ENCODE measurements around the gene CYP20A1. TPM values are rescaled to one million over a fixed set of nuclear protein-coding genes. Genes with fewer than 3 reads are reported as not detected.
"Not testable (repeated sequence)": the region's sequence is repeated elsewhere in the genome, so short reads cannot be mapped to it uniquely, and the experiment has no call there.

CYP20A1 gene
- total and polyA plus RNA-seq, 4 experiments from 2014 or later = 25.6 to 50.8 (median 47.3) TPM

GRCh38 chr2:203240491-203240890 lies 1.7 kb downstream of the CYP20A1 start:
- Mint-ChIP-seq H3K27me3 (no peaks in the 10 kb centered on the region), H3K4me3 (peak overlapping the region; percentile 94 to 100 (median 98)), H3K27ac (peak overlapping the region; percentile 88 to 100 (median 99)), H3K9me3 (no peaks in the 10 kb centered on the region), H3K4me1 (peaks cover 27 to 56% (median 34%) of the 10 kb centered on the region in 4 donors), H3K36me3 (peaks cover 22 to 32% of the 10 kb centered on the region in 2 donors)
- no peaks in the 10 kb centered on the region for H3K27me3 ChIP-seq (ENCODE audit: insufficient read depth, low read length)
- peaks cover 19% of the 10 kb centered on the region for H3K4me1 ChIP-seq (ENCODE audit: insufficient read depth, low read length)
- peak overlapping the region; percentile 90 for H3K27ac ChIP-seq (ENCODE audit: low read depth, low read length)
- H3K36me3 ChIP-seq (ENCODE audit: insufficient read depth, low read length) = peaks cover 6% of the 10 kb centered on the region
- H3K4me3 ChIP-seq (ENCODE audit: low read length in 2 of 2) = peak overlapping the region in 1 of 2 donors; percentile 100
- POLR2A ChIA-PET (ENCODE audit: partially characterized antibody) = interaction anchor here (1.9 kb wide), 1 partner anchor 8 kb away, joined by 6 read pairs; no protein-coding TSS in a partner anchor
- intact Hi-C loops (cut with micrococcal nuclease) = no loop called here
- DNase-seq = no peak
- CTCF ChIA-PET (ENCODE audit: partially characterized antibody) = interaction anchor here (0.8 to 4.3 kb wide), 2 partner anchors 15 to 19 kb away, joined by 3 to 24 read pairs; no protein-coding TSS in a partner anchor
- no peaks in the 10 kb centered on the region for H3K9me3 ChIP-seq (ENCODE audit: control insufficient read depth in 1 of 2, low read length in 2 of 2)

GRCh38 chr2:203242518-203242917 lies 3.7 kb downstream of the CYP20A1 start:
- peaks cover 29 to 62% (median 41%) of the 10 kb centered on the region in 4 donors for H3K4me1 Mint-ChIP-seq
- peak overlapping the region in 3 of 8 donors; percentile 0 to 53 (median 39) for H3K4me3 Mint-ChIP-seq
- H3K27ac Mint-ChIP-seq = peak overlapping the region in 3 of 7 donors; percentile 3 to 98 (median 61)
- no peaks in the 10 kb centered on the region for H3K9me3 Mint-ChIP-seq
- POLR2A ChIA-PET (ENCODE audit: partially characterized antibody) = no interaction called here
- H3K4me3 ChIP-seq (ENCODE audit: low read length in 2 of 2) = no peak overlapping the region
- H3K27ac ChIP-seq (ENCODE audit: low read depth, low read length) = no peak overlapping the region
- H3K27me3 Mint-ChIP-seq = no peaks in the 10 kb centered on the region
- peaks cover 9% of the 10 kb centered on the region for H3K36me3 ChIP-seq (ENCODE audit: insufficient read depth, low read length)
- H3K36me3 Mint-ChIP-seq = peaks cover 27 to 44% of the 10 kb centered on the region in 2 donors
- no peaks in the 10 kb centered on the region for H3K9me3 ChIP-seq (ENCODE audit: control insufficient read depth in 1 of 2, low read length in 2 of 2)
- H3K27me3 ChIP-seq (ENCODE audit: insufficient read depth, low read length) = no peaks in the 10 kb centered on the region
- peaks cover 19% of the 10 kb centered on the region for H3K4me1 ChIP-seq (ENCODE audit: insufficient read depth, low read length)
- no peak for DNase-seq
- CTCF ChIA-PET (ENCODE audit: partially characterized antibody) = interaction anchor here (0.6 kb wide), 1 partner anchor 93 kb away, joined by 3 read pairs; no protein-coding TSS in a partner anchor
- intact Hi-C loops (cut with micrococcal nuclease) = no loop called here

- H3K9me3 ChIP-seq (ENCODE audit: control insufficient read depth in 1 of 2, low read length in 2 of 2) = no peaks in the 10 kb centered on the region
- Mint-ChIP-seq H3K4me3 (peak overlapping the region in 1 of 8 donors; percentile 31), H3K4me1 (peaks cover 16 to 36% (median 26%) of the 10 kb centered on the region in 4 donors), H3K9me3 (no peaks in the 10 kb centered on the region), H3K27ac (peak overlapping the region in 3 of 7 donors; percentile 14 to 57 (median 42)), H3K27me3 (no peaks in the 10 kb centered on the region), H3K36me3 (peaks cover 24 to 56% of the 10 kb centered on the region in 2 donors)
- POLR2A ChIA-PET (ENCODE audit: partially characterized antibody) = no interaction called here
- no peak for DNase-seq
- CTCF ChIA-PET (ENCODE audit: partially characterized antibody) = no interaction called here
- peaks cover 25% of the 10 kb centered on the region for H3K36me3 ChIP-seq (ENCODE audit: insufficient read depth, low read length)
- H3K27me3 ChIP-seq (ENCODE audit: insufficient read depth, low read length) = no peaks in the 10 kb centered on the region
- intact Hi-C loops (cut with micrococcal nuclease) = no loop called here
- no peak overlapping the region for H3K4me3 ChIP-seq (ENCODE audit: low read length in 2 of 2)
- no peaks in the 10 kb centered on the region for H3K4me1 ChIP-seq (ENCODE audit: insufficient read depth, low read length)
- no peak overlapping the region for H3K27ac ChIP-seq (ENCODE audit: low read depth, low read length)
Measured at GRCh38 chr2:203246646-203247045, 7.8 kb downstream of the CYP20A1 start.

- DNase-seq = no peak
- H3K4me3 Mint-ChIP-seq = no peak overlapping the region
- H3K36me3 ChIP-seq (ENCODE audit: insufficient read depth, low read length) = peaks cover 38% of the 10 kb centered on the region
- no peaks in the 10 kb centered on the region for H3K27me3 ChIP-seq (ENCODE audit: insufficient read depth, low read length)
- H3K36me3 Mint-ChIP-seq = peaks cover 46 to 65% of the 10 kb centered on the region in 2 donors
- ChIA-PET CTCF (ENCODE audit: partially characterized antibody) (no interaction called here), POLR2A (ENCODE audit: partially characterized antibody) (no interaction called here)
- H3K9me3 ChIP-seq (ENCODE audit: control insufficient read depth in 1 of 2, low read length in 2 of 2) = no peaks in the 10 kb centered on the region
- H3K27ac ChIP-seq (ENCODE audit: low read depth, low read length) = no peak overlapping the region
- H3K4me3 ChIP-seq (ENCODE audit: low read length in 2 of 2) = no peak overlapping the region
- peaks cover 0 to 11% (median 8%) of the 10 kb centered on the region in 4 donors for H3K4me1 Mint-ChIP-seq
- H3K9me3 Mint-ChIP-seq = peaks cover 0 to 6% (median 0%) of the 10 kb centered on the region in 8 donors
- intact Hi-C loops (cut with micrococcal nuclease) = no loop called here
- H3K27me3 Mint-ChIP-seq = no peaks in the 10 kb centered on the region
- H3K27ac Mint-ChIP-seq = peak overlapping the region in 1 of 7 donors; percentile 35
- no peaks in the 10 kb centered on the region for H3K4me1 ChIP-seq (ENCODE audit: insufficient read depth, low read length)
Measured at GRCh38 chr2:203252818-203253217, 14.0 kb downstream of the CYP20A1 start.

- H3K4me3 Mint-ChIP-seq; CTCF ChIA-PET (ENCODE audit: partially characterized antibody); H3K4me1 ChIP-seq (ENCODE audit: insufficient read depth, low read length); H3K27ac ChIP-seq (ENCODE audit: low read depth, low read length); intact Hi-C loops (cut with micrococcal nuclease); H3K9me3 ChIP-seq (ENCODE audit: control insufficient read depth in 1 of 2, low read length in 2 of 2); H3K9me3 Mint-ChIP-seq; H3K27me3 Mint-ChIP-seq; H3K27me3 ChIP-seq (ENCODE audit: insufficient read depth, low read length); POLR2A ChIA-PET (ENCODE audit: partially characterized antibody); H3K4me3 ChIP-seq (ENCODE audit: low read length in 2 of 2); DNase-seq: not testable (repeated sequence)
- H3K36me3 Mint-ChIP-seq = peaks cover 50 to 68% of the 10 kb centered on the region in 2 donors
- H3K4me1 Mint-ChIP-seq = peaks cover 0 to 14% (median 9%) of the 10 kb centered on the region in 4 donors
- peak overlapping the region in 1 of 7 donors; percentile 35 for H3K27ac Mint-ChIP-seq
- H3K36me3 ChIP-seq (ENCODE audit: insufficient read depth, low read length) = peaks cover 37% of the 10 kb centered on the region
Measured at GRCh38 chr2:203253422-203254095, 14.7 kb downstream of the CYP20A1 start.

GRCh38 chr2:203261326-203262159 lies 22.7 kb downstream of the CYP20A1 start:
- intact Hi-C loops (cut with micrococcal nuclease) = no loop called here
- Histone ChIP-seq H3K4me3 (ENCODE audit: low read length in 2 of 2) (no peak overlapping the region), H3K27me3 (ENCODE audit: insufficient read depth, low read length) (no peaks in the 10 kb centered on the region), H3K9me3 (ENCODE audit: control insufficient read depth in 1 of 2, low read length in 2 of 2) (no peaks in the 10 kb centered on the region), H3K36me3 (ENCODE audit: insufficient read depth, low read length) (peaks cover 19% of the 10 kb centered on the region), H3K4me1 (ENCODE audit: insufficient read depth, low read length) (no peaks in the 10 kb centered on the region), H3K27ac (ENCODE audit: low read depth, low read length) (no peak overlapping the region)
- peaks cover 0 to 2% (median 0%) of the 10 kb centered on the region in 8 donors for H3K9me3 Mint-ChIP-seq
- H3K36me3 Mint-ChIP-seq = peaks cover 47 to 58% of the 10 kb centered on the region in 2 donors
- H3K4me3 Mint-ChIP-seq = no peak overlapping the region
- CTCF ChIA-PET (ENCODE audit: partially characterized antibody) = interaction anchor here (1.3 kb wide), 1 partner anchor 24 kb away, joined by 4 read pairs; no protein-coding TSS in a partner anchor
- DNase-seq = no peak
- POLR2A ChIA-PET (ENCODE audit: partially characterized antibody) = interaction anchor here (0.7 to 0.8 kb wide), 2 partner anchors 22 to 729 kb away, joined by 3 read pairs; partner anchors contain the start of gene CYP20A1
- H3K27ac Mint-ChIP-seq = peak overlapping the region in 3 of 7 donors; percentile 13 to 61 (median 50)
- no peaks in the 10 kb centered on the region for H3K27me3 Mint-ChIP-seq
- peaks cover 6 to 15% (median 11%) of the 10 kb centered on the region in 4 donors for H3K4me1 Mint-ChIP-seq

GRCh38 chr2:203279288-203279687 lies 40.5 kb downstream of the CYP20A1 start:
- H3K27ac Mint-ChIP-seq = no peak overlapping the region
- intact Hi-C loops (cut with micrococcal nuclease) = no loop called here

More at GRCh38 chr2:203279288-203279687, 40.5 kb downstream of the CYP20A1 start:
- Mint-ChIP-seq H3K36me3 (peaks cover 36 to 53% of the 10 kb centered on the region in 2 donors), H3K27me3 (no peaks in the 10 kb centered on the region), H3K4me3 (no peak overlapping the region), H3K9me3 (no peaks in the 10 kb centered on the region), H3K4me1 (peaks cover 0 to 4% (median 1%) of the 10 kb centered on the region in 4 donors)
- CTCF ChIA-PET (ENCODE audit: partially characterized antibody) = no interaction called here
- Histone ChIP-seq H3K4me1 (ENCODE audit: insufficient read depth, low read length) (no peaks in the 10 kb centered on the region), H3K27ac (ENCODE audit: low read depth, low read length) (no peak overlapping the region), H3K4me3 (ENCODE audit: low read length in 2 of 2) (no peak overlapping the region), H3K36me3 (ENCODE audit: insufficient read depth, low read length) (peaks cover 38% of the 10 kb centered on the region), H3K27me3 (ENCODE audit: insufficient read depth, low read length) (no peaks in the 10 kb centered on the region), H3K9me3 (ENCODE audit: control insufficient read depth in 1 of 2, low read length in 2 of 2) (no peaks in the 10 kb centered on the region)
- POLR2A ChIA-PET (ENCODE audit: partially characterized antibody) = no interaction called here
- DNase-seq = no peak
